ENCODE measurements around the gene EFTUD2. TPM values are rescaled to one million over a fixed set of nuclear protein-coding genes. Genes with fewer than 3 reads are reported as not detected.
A peak's percentile ranks its signal among the peaks of the same experiment; 100 is the strongest.

EFTUD2 gene
- polyA plus RNA-seq, 1 donor = 132 TPM

DNA sequence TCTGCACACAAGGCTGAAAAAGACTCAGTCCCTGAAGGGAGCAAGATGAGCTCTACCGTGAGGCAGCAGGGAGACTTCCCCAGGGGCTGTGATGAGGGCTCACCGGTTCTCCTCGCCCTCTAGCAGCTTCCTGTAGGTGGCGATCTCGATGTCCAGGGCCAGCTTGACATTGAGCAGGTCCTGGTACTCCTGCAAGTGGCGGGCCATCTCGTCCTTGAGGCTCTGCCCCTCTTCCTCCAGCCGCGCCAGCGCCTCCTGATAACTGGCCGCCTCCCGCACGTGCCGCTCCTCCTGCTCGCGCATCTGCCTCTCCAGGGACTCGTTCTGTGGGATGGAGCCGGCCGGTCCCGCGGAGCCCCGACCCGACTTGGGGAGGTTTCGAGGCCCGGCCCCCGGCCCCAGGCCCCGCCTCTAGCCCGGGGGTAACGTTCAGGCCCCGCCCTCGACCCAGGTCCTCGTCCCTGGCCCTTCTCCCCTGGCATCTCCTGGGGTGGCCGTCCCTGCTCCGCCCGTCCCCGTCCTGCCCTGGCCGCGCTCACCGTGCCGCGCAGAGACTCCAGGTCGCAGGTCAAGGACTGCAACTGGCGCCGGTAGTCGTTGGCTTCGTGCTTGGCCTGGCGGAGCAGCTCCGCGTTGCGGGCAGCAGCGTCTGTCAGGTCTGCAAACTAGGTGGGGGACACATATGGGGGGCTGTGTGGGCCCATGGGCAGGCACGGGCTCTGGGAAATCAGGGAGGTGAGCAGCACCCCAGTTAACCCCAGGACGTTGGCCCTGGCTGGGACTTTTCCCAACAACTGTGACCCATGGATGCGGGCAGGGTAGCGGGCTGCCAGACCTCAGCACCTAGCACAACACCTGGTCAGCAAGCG is 12.1 kb upstream of the EFTUD2 start:
- peak; percentile 41 for DNase-seq

DNA sequence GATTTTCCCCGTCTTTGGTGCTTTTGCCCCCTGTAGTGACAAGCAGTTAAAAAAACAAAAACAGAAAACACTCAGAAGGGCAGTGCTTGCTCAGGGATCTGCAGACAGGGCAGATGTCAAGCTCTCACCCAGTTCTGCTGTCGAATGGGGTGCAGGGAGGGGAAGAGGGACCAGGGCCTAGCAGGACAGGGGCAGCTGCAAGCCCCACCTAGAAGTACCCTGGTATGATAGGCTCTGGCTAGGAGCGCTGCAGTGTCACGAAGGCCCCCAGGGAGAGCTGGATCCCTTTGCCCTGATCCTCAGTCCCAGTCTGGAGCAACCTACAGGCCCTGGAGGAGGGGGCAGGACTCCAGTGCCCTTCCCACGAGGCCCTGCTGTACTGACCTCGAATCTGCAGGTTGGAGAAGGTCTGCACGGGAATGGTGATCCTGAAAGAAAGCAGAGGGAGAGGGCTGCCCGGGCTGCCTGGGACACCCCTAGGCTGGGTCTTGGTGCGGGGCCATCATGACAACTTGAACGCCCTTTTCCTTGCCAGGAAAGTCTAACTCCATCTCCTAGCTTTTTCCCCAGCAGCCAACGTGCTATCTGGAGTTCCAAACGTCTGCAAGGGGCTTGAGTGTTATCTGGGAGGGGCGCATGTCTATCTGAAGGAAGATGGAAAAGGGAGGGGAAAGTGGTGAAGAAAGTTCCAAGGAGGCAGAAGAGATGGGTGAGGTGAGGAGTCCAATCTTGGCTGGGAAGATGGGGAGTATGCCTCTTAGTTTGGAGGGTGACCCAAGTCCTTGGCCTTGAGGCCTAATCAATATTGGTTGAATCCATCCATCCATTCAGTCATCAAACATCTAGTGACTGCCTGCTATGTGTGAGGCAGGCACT is 11.2 kb upstream of the EFTUD2 start:
- no peak for DNase-seq

DNA sequence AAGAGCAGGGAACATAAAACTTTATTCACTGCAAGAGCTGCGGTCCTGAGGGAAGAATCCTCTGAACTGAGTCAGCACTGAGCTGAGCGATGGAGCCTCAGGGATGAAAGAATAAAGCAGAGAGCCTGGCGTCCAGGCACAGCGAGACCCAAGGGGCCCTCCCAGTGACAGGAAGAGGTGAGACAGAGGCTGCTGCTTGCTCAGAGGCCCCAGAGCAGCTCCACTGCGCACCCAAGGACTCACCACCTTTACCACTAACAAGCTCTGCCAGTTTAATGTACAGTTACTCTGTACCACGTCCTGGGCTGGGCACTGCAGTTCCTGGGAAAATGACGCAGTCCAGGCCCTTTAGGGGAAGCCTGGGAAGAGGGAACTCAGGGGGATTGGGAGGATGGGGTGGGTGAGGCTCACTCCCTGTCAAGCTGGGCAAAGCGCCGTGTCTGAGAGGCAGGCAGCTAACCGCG is 10.5 kb upstream of the EFTUD2 start:
- DNase-seq = no peak

DNA sequence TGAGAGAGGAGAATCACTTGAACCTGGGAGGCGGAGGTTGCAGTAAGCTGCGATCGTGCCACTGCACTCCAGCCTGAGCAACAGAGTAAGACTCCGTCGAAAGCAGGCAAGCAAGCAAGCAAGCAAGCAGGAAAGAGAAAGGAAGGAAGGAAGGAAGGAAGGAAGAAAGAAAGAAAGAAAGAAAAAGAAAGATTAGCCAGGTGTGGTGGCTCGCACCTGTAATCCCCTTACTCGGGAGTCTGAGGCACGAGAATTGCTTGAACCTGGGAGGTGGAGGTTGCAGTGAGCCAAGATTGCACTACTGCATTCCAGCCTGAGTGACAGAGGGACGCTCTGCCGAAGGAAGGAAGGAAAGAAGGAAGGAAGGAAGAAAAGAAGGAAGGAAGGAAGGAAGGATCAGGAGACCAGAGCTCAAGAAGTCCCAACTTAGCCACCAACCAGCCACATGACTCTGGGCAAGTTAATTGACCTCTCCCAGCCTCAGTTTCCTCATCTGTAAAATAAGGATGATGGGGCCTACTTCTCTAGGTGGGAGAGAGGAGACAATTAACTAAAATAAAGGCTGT is 9.6 kb upstream of the EFTUD2 start:
- DNase-seq = no peak

DNA sequence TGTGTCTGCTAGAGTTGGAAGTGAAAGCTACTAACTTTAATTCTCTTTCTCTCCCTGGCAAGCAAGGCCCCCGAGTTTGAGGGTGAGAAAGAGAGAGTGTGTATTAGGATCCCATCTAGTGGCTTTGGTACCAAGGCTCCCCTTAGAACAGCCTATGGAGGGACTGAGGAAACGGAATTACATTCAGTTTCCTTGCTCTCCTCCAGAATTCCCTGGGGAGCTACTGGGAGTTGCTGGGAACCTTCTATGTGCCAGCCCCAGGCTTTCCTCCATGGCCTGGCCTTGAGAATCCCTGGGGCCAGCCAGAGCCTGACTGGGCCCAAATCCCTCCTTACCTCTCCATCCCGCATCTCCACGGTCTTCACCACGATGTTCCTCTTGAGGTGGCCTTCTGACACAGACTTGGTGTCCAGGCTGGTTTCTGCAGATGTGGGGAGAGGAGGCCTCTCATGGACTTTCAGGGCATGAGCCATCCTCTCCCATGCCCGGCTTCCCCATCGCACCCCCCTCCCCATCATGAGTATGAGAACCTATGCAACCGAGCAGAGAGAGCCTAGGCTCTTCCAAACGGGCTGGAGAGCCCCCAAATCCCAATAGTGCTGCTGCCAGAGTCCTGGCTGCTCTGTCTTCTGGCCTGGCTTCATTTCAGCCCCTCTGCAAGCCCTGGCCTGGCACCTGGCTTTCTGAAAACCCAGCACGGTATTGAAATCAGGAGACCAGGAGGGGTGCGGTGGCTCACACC is 8.7 kb upstream of the EFTUD2 start:
- no peak for DNase-seq

DNA sequence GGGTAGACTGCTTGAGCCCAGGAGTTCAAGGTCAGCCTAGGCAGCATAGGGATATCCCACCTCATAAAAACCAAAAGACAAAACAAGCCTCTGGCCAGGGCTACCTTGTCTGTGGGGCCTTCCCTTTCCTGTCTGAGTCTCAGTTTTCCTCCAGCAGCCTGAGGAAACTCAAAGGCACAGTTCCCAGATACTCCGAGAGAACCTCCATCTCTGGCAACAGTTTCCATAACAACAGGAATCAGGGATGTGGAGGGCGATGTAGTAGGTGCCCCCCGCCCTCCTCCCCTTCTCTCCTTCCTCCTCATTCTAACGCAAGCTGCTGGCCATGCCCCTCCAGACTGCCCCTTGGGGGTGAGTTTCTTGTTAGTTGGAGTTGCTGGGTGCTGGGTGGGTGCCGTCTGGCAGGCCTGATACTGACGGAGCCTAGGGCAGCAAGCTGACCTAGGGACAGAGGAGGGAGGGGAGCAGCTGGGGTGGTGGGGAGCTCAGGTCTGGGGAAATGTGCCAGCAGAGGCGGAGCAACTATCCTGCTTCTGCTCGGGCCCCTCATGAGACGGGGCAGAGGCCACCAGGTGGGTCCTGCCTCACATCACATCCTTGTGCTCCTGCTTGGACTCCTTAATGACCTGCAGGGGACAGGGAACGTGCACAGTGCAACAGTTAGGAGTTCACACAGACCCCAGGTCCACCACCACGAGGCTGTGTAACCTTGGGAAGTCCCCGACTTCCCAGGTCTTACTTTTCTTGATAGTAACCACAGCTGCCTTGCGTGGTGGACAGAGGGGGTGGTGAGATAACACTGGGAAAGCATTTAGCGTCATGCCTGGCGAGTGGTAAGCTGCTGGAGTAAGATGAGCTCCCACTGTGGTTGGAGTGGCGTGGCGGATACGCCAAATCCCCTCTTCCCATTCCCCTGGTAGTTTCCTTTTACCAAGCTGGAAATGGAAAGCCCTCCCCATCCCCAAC is 7.8 kb upstream of the EFTUD2 start:
- no peak for DNase-seq

DNA sequence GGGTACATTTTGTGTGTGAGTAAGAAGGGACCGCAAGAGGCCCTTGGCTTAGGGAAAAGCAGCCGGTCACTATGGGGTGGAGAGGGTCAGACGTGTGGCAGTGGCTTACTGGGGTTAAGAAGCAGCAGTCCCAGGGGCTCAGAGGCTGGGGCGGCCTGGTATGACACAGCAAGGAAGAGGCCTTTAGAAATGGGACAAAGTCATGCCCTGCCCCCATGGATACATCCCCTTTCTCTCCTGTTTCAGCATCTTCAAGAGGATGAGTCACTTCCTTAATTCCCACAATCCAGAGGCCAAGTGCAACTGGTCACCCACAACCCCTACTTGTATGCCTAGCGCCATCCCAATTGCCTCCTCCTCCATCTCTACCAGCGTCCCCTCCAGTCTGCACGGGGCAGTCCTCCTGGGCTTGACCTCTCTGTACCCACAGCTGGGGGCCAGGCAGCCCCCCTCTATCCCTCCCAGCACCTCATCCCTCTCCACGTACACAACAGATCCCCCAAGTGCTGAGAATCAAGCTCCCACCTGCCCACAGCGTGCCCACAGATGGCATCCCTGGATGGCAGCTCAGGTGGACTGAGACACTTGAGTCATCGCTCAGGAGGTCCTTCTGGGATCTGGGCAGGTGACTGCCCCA is 6.9 kb upstream of the EFTUD2 start:
- no peak for DNase-seq

DNA sequence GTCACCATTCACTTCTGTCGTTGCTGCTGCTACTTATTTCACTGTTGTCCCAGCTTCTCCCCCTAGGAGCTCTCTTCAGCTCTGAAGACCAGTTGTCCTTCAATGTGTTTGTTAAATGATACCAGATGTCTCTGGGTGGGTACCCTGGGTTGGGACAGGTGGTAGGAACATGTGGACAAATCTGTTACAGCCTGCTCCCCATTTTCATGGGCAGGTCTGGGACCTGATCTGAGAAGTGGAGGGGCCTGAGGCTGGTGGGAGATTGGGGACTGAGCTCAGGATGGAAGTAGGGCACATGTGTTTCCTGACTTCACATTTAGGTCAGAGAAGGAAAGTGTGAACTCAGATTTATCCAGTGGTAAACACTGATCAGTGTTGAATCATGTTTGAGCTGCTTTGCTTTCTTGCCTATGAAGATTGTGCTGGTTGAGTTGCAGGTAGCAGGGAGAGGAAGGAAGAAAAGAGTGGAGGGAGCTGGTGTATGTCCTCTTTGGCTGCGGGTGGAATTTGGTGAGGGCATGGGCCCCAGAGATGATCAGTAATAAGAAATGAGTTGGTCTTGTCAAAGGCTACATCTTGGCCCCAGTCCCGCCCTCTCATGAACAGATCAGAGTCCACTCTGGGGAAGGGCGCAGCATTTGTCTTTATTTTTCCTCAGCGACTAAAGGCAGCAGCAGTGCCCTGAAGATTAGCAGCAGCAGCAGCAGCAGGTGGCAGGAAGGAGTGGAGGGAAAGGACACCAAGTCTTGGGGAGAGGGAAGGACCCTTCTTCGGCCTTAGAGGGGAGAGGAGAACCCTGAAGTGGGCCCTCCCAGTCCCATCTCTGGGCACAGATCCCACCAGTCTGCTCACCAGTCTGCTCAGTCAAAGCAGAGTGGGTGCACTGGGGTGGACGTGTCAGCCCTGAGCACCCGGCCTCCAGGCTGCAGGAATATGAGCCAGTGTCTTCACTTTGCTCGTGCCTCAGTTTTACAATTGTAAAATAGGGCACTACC is 6.1 kb upstream of the EFTUD2 start:
- no peak for DNase-seq

DNA sequence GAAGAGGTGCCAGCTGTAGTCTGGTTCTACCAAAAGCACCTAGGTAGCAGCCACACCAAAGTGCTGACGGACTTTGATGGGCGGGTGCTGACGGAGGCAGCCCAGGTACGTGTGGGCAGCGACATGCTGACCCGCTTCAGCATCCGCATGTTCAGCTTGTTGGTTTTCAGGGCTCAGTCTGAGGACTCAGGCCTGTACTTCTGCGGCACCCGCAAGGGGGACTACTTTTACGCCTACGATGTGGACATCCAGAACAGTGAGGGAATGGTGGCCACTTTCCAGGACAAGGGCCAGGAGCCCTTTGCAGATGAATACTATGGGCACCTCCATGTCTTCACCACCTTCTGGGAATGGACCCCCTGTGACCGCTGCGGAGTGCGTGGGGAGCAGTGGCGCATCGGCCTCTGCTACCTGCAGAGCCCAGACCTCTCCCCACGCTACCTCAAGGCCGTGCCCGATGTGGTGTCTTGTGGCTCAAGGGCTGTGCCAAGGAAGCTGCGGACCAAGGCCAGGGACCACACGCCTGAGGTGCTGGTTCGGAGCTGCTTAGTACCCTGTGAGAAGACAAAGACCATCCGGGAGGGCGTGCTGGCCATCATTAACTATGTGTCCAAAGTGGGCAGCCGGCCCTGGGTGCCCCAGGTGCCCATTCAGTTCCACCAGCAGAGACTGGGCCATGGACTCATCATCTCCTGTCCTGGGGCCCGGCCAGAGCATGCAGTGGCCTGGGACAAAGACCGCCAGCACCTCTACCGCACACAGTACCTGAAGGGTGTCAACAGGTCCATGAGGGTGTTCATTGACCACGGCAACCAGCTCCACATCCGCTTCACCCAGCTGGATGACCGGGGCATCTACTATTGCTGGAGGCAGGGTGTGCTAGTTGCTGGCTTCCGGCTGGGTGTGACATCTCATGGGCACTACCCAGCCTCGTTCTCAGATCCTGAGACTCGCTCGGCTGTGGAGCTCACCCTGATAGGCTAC is 5.0 kb upstream of the EFTUD2 start:
- DNase-seq = no peak

DNA sequence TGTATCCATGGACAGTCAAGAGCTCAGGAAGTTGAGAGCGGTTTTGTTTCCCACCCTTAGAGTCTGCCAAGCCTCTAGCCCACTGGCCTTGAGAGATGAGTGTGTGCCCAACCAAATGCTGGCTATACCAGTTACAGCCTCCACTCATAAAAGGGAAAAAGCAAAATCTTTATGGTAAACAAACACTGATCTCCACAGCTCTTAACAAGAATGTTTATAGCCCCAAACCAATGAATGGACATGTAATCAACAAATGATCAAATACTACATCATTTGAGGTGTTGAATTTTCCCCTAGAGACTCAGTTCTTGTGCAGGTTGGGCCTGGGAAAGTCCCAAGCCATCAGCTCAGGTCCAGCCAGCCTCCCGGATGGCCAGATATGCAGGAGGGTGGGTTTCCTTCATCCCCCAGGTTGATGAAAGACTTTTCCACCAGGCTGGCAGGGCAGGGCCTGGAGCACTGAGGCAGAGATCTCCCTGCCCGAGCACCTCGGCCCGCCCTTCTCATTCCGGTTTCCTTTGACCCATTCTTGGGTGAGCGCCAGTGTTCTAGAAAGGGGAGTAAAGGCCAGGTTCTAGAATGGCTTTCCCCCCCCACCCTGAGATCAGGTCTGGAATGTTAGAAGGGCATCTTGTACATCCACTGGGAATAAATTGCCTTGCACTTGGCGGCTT is 3.9 kb upstream of the EFTUD2 start:
- DNase-seq = no peak

DNA sequence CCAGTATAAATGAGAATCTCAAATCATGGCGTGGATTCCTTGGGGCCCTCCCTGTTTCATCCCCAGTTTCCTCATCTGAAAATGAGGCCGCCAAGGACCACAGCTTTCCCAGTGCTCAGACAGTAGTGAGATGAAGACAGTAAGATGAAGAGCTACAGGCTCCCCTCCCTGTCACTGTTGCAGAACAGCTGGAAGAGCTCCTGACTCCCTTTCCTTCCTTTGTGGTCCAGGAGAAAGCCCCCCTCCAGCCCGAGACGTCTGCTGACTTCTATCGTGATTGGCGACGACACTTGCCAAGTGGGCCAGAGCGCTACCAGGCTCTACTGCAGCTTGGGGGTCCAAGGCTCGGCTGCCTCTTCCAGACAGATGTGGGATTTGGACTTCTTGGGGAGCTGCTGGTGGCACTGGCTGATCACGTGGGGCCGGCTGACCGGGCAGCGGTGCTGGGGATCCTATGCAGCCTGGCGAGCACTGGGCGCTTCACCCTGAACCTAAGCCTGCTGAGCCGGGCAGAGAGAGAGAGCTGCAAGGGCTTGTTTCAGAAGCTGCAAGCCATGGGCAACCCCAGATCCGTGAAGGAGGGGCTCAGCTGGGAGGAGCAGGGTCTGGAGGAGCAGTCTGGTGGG is 3.0 kb upstream of the EFTUD2 start:
- DNase-seq = no peak

DNA sequence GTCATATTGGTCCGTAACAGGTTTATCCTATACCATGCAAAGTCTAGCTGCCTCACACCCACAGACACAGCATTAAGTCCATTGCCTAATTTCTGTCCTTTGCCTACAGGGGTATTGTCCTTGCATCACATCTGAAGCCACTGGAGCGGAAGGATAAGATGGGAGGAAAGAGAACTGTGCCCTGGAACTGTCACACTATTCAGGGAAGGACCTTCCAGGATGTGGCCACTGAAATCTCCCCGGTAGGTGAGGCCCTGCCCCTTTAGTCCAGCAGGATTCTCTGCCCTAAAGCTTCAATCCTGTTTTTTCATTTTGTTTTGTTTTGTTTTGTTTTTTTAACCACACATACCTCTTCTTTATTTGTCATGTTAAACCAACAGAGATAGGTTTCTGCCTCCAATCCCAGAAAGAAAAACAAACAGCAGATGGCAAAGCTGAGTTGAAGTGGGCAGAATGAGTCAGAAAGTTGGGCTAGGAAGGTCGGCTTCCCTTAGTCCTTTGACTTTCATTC is 2.2 kb upstream of the EFTUD2 start:
- DNase-seq = no peak

DNA sequence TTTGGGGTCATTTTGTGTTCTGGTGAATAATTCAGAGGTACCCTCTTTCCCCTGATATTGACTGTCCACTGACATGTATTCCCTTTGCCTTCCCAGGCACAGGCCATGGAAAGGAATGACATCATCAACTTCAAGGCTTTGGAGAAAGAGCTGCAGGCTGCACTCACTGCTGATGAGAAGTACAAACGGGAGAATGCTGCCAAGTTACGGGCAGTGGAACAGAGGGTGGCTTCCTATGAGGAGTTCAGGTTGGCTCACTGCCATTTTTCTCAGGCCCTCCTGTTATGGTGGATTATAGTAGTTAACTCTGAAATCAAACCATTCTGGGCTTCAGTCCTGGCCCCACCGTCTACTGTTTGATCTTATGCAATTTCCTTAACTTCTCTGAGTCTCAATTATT is 1.6 kb upstream of the EFTUD2 start:
- no peak for DNase-seq

DNA sequence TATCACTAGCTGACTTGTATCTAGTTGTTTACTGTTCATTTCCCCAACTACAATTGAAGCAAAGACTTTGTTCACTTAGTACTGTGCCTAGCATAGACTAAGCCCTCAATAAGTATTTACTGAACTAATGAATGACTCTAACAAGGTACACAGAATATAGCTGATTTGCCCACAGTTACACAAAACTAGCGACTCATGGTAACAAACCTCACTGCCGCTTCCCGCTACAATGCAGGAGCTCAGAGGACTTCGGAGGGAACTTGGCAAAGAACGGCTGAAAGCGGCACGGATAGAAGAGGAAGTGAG is 524 bp downstream of the EFTUD2 start:
- DNase-seq = no peak

DNA sequence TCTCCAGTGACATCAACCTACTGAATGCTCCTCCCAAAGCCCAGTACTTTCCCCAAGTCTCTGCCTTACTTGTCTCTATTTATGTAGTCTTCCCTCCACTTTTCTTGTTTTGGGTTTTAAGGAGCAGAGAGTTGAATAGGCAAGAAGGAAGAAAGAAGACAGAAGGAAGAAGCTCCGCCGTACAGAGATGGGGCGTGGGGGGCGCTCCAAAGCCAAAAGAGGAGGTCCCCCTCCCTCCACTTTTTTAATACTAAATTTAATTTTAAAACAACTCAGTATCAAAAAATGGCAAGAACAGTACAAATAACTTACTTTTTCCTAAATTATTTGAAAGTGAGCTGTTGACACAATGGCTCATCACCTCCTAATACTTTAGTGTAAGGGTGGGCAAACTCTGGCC is 4.6 kb downstream of the EFTUD2 start:
- DNase-seq = no peak

DNA sequence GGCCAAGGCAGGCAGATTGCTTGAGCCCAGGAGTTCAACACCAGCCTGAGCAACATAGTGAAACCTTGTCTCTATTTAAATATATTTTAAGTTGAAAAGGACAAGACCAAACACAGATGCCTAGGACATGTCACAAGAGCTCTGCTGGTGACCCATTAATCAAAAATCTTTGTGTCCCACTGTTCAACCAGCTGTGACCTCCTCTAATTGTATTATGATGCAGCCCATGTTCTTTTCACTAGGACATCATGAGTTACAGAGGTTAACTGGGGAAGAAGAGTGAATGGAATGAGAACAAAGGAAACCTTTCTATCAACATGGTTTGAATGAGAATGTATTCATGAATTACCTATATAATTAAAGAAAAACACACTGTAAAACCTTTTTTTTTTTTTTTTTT is 7.0 kb downstream of the EFTUD2 start:
- no peak for DNase-seq

DNA sequence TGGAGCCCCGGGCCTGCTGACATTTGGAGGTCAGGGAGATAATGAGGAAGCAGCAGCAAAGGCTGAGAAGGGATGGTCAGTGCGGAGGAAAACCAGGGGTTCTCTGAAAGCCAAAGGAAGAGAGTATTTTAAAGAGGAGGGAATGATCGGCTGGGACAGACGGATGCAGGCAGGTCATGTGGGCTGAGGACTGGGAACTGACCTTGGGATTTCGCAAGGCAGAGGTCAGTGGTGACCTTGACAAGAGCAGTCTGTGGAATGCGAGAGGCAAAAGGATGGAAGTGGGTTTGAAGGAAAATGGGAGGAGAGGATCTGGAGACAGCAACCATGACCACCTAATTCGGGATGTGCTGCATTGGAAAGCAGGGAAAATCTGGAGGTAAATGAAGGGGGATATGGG is 10.2 kb downstream of the EFTUD2 start:
- no peak for DNase-seq
